Neural crest cell (in vitro differentiated cells): ENCODE data around the gene DGCR8. TPM values are rescaled to one million over a fixed set of nuclear protein-coding genes. Genes with fewer than 3 reads are reported as not detected.

Experiments used
- DNase-seq: peaks from one replicate; pipeline ENCODE4 v3.0.0; 2021; ENCODE audit warnings: low read depth, mixed read lengths, low spot score
- H3K27ac Mint-ChIP-seq: one replicate; pipeline ENCODE4 v1.8.0; 2021; ENCODE audit warnings: mild to moderate bottlenecking, mixed read lengths; ENCODE audit not compliant: unreplicated experiment
- H3K27me3 Mint-ChIP-seq: 2 replicates; pipeline ENCODE4 v1.8.0; 2021; ENCODE audit warnings: low read depth, mild to moderate bottlenecking, mixed read lengths
- H3K36me3 Mint-ChIP-seq: 2 replicates; pipeline ENCODE4 v1.8.0; 2021; ENCODE audit warnings: low read depth, mild to moderate bottlenecking, mixed read lengths
- H3K4me1 Mint-ChIP-seq: 2 replicates; pipeline ENCODE4 v1.8.0; 2021; ENCODE audit warnings: mixed read lengths
- H3K4me3 Mint-ChIP-seq: one replicate; pipeline ENCODE4 v1.8.0; 2021; ENCODE audit warnings: mild to moderate bottlenecking, mixed read lengths
- H3K9me3 Mint-ChIP-seq: 2 replicates; pipeline ENCODE4 v1.8.0; 2021; ENCODE audit warnings: mixed read lengths
- total RNA-seq: library from RNA; stranded (reverse); gene quantifications from 2 replicates; pipeline ENCODE4 v1.2.1, GENCODE V29; 2021
- TF ChIP-seq, protein P1 (sequence below): fragments of 200-600 bp; sonication (generic); conservative IDR thresholded peaks from 2 replicates; pipeline ENCODE4 v1.5.0; 2021; ENCODE audit warnings: antibody characterized with exemption, mild to moderate bottlenecking

The DGCR8 gene
- total RNA-seq, 1 donor from 2014 or later, result 86.5 TPM

- DNase-seq, result no peak
- H3K27ac Mint-ChIP-seq, result no peak overlapping the region
- peaks cover 5% of the 10 kb centered on the region for H3K36me3 Mint-ChIP-seq
- peak overlapping the region; percentile 86 for H3K4me3 Mint-ChIP-seq
- peaks cover 5% of the 10 kb centered on the region for H3K27me3 Mint-ChIP-seq
- TF ChIP-seq, protein P1, sequence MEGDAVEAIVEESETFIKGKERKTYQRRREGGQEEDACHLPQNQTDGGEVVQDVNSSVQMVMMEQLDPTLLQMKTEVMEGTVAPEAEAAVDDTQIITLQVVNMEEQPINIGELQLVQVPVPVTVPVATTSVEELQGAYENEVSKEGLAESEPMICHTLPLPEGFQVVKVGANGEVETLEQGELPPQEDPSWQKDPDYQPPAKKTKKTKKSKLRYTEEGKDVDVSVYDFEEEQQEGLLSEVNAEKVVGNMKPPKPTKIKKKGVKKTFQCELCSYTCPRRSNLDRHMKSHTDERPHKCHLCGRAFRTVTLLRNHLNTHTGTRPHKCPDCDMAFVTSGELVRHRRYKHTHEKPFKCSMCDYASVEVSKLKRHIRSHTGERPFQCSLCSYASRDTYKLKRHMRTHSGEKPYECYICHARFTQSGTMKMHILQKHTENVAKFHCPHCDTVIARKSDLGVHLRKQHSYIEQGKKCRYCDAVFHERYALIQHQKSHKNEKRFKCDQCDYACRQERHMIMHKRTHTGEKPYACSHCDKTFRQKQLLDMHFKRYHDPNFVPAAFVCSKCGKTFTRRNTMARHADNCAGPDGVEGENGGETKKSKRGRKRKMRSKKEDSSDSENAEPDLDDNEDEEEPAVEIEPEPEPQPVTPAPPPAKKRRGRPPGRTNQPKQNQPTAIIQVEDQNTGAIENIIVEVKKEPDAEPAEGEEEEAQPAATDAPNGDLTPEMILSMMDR, result no peak
- peaks cover 10% of the 10 kb centered on the region for H3K4me1 Mint-ChIP-seq
- no peaks in the 10 kb centered on the region for H3K9me3 Mint-ChIP-seq
Measured at GRCh38 chr22:20131859-20132685, 52.0 kb downstream of the DGCR8 start.

- no peaks in the 10 kb centered on the region for H3K9me3 Mint-ChIP-seq
- peak overlapping the region; percentile 86 for H3K4me3 Mint-ChIP-seq
- peaks cover 2% of the 10 kb centered on the region for H3K36me3 Mint-ChIP-seq
- peaks cover 5% of the 10 kb centered on the region for H3K27me3 Mint-ChIP-seq
- no peak overlapping the region for H3K27ac Mint-ChIP-seq
- DNase-seq, result no peak
- TF ChIP-seq, protein P1, result no peak
- H3K4me1 Mint-ChIP-seq, result peaks cover 10% of the 10 kb centered on the region
Measured at GRCh38 chr22:20132686-20133246, 52.7 kb downstream of the DGCR8 start.

GRCh38 chr22:20133930-20134549 lies 54.0 kb downstream of the DGCR8 start:
- H3K27me3 Mint-ChIP-seq, result peaks cover 4% of the 10 kb centered on the region
- TF ChIP-seq, protein P1, result no peak
- DNase-seq, result no peak
- no peak overlapping the region for H3K27ac Mint-ChIP-seq
- H3K36me3 Mint-ChIP-seq, result no peaks in the 10 kb centered on the region
- H3K4me3 Mint-ChIP-seq, result peak overlapping the region; percentile 86
- peaks cover 10% of the 10 kb centered on the region for H3K4me1 Mint-ChIP-seq
- no peaks in the 10 kb centered on the region for H3K9me3 Mint-ChIP-seq

DNA sequence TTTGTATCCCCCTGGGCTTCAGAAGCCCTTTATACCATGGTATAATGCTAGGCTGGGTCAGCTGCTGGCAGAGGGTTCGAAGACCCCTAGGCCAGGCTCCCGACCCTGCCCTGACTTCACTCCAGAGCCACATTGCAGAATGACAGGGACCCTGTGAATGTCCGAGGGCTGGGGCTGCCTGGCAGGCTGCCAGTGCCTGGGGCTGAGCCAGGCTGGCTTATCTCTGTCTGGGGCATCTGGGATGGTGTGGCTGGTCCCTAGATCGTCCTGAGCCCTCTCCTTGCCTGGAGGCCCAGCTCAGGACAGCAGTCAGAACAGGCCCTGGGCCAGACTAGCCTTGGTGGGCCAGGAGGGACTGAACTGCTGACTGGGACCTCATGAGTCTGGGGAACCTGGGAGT lies 55.2 kb downstream of the DGCR8 start:
- TF ChIP-seq, protein P1, result no peak
- no peaks in the 10 kb centered on the region for H3K27me3 Mint-ChIP-seq

GRCh38 chr22:20135806-20136602 lies 56.0 kb downstream of the DGCR8 start:
- TF ChIP-seq, protein P1, result no peak
- peak overlapping the region; percentile 63 for H3K4me3 Mint-ChIP-seq
- no peaks in the 10 kb centered on the region for H3K36me3 Mint-ChIP-seq
- H3K27me3 Mint-ChIP-seq, result no peaks in the 10 kb centered on the region
- DNase-seq, result no peak
- no peaks in the 10 kb centered on the region for H3K9me3 Mint-ChIP-seq
- peaks cover 10% of the 10 kb centered on the region for H3K4me1 Mint-ChIP-seq
- H3K27ac Mint-ChIP-seq, result no peak overlapping the region

More for the DNA sequence above, 55.2 kb downstream of the DGCR8 start:
- Mint-ChIP-seq H3K4me3 (peak overlapping the region; percentile 44), H3K9me3 (no peaks in the 10 kb centered on the region), H3K4me1 (peaks cover 10% of the 10 kb centered on the region), H3K36me3 (no peaks in the 10 kb centered on the region), H3K27ac (no peak overlapping the region)
- no peak for DNase-seq
